Pancreas (tissue), 10 donors: ENCODE results near the gene RASGRP2. TPM values are rescaled to one million over a fixed set of nuclear protein-coding genes. Genes with fewer than 3 reads are reported as not detected.

Experiments
- ATAC-seq, 4 donors: fragments of 200-7000 bp; cut with Tn5 transposase; one replicate each; pipeline versions ENCODE4 v1.8.0 to v1.9.1; 2020; ENCODE audit warnings: mild to moderate bottlenecking in 4 of 4, moderate library complexity in 4 of 4
- DNase-seq, 6 donors: peaks; one replicate each; pipeline ENCODE4 v3.0.0-alpha.2; 2020
- FAIRE-seq: peaks from 2 replicates; lab custom pipeline; 2012; peaks lifted over from hg19 to GRCh38; lab: Jason Lieb, UNC
- H3K27ac ChIP-seq, 4 donors: fragments of 200-600 bp; sonication (generic); 1 replicate in 3 of 4; 2 replicates in 1 of 4; pipeline versions ENCODE4 v1.5.0 to v1.8.0; 2020
- H3K27me3 ChIP-seq, 4 donors: fragments of 200-600 bp; one replicate each; pipeline ENCODE4 v1.8.0; 2021
- H3K36me3 ChIP-seq, 3 donors: fragments of 200-600 bp; sonication (generic) in 1 of 3; one replicate each; pipeline versions ENCODE4 v1.5.0 to v1.8.0; 2020 to 2021
- H3K4me1 ChIP-seq, 3 donors: fragments of 200-600 bp; one replicate each; pipeline ENCODE4 v1.8.0; 2021
- H3K4me3 ChIP-seq, 4 donors: fragments of 200-600 bp; sonication (generic) in 2 of 4; one replicate each; pipeline versions ENCODE4 v1.5.0 to v1.8.0; 2020 to 2021
- H3K9me3 ChIP-seq, 4 donors: fragments of 200-600 bp; one replicate each; pipeline ENCODE4 v1.8.0; 2021
- CTCF ChIP-seq, 4 donors: fragments of 200-600 bp; sonication (generic) in 3 of 4; IDR thresholded peaks; one replicate each; pipeline versions ENCODE4 v1.5.0 to v1.8.0; 2021; ENCODE audit warnings: antibody characterized with exemption in 4 of 4
- WGBS, 2 donors: extraction: QIAGEN DNeasy Blood & Tissue Kit; methylation state at CpG; one replicate each; pipeline ENCODE4 v1.1.7; 2013; 5-methylcytosine and 5-hydroxymethylcytosine counted together
- intact Hi-C, 3 donors: fragments of 100-400 bp; cut with DNase I; formaldehyde crosslinking; loops; one replicate each; pipeline versions ENCODE4 v1.11.1 to v1.14.2; 2022
- polyA plus RNA-seq, 2 donors: library from polyadenylated mRNA; stranded (reverse); fragments of 200-250 nt; gene quantifications; one replicate each; pipeline ENCODE4 v1.2.3, GENCODE V29; 2013
- total RNA-seq, 6 donors: library from RNA; stranded (reverse); fragmentation: NEBNext Ultra II Directional in 4 of 6; extraction: Animal tissue kit (Norgen Biotek cat#: 25700) in 4 of 6; gene quantifications; one replicate each; pipeline versions ENCODE4 v1.2.1 to v1.2.4, GENCODE V29; 2021 to 2023
- donor health status: healthy with polysubstance abuse.
- donor health status: DM: no; HTN: no; CAD: no; lungs with moderate emphysema.
- donor health status: DM: no; HTN: no; CAD: no.
- donor health status: control.
- donor health status: control.
- donor health status: Bipolar disorder and iron deficiency.
- donor health status: DM: yes; HTN: yes; CAD: no.
- donor health status: DM: no; HTN: no; CAD: no.
- donor health status: DM: no; HTN: no; CAD: no.
- donor health status: DM: yes; HTN: yes; CAD: no.

The RASGRP2 gene
- total and polyA plus RNA-seq, 8 donors: 0.91 to 12.4 (median 2.4) TPM

DNA sequence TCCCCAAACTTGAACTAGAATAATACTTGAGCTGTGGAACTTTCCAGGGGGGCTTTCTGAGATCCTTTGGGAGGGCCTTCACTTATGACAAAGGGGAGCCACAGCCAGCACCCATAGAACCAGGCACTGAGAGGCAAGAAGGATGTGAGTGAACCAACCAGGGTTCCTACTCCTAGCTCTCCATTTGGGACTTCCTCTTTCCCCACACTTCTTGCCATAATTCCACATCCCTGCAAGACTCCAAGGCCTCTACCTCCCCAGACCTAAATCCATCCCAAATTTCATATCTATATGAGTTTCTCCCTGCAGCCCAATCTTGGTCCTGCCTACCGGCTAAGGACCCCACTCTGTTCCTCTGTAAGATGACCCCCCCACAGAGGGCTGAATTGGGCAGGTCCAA, 52.4 kb downstream of the RASGRP2 start:
- intact Hi-C loops: no loop called here
- TF ChIP-seq CTCF (IDR thresholded peaks at IDR 0.05): no peak
- no peaks in the 10 kb centered on the region for H3K9me3 ChIP-seq
- WGBS, 2 donors: 93 to 94% methylated on average over 1 of the region's 1 CpG
- no peak overlapping the region for H3K4me3 ChIP-seq
- peaks cover 0 to 18% (median 10%) of the 10 kb centered on the region in 3 donors for H3K4me1 ChIP-seq
- FAIRE-seq (no peak), ATAC-seq (no peak), DNase-seq (no peak)
- no peaks in the 10 kb centered on the region for H3K36me3 ChIP-seq
- H3K27me3 ChIP-seq: no peaks in the 10 kb centered on the region
- H3K27ac ChIP-seq: no peak overlapping the region

GRCh38 chr11:64690235-64690634, 53.7 kb downstream of the RASGRP2 start:
- peaks cover 0 to 18% (median 10%) of the 10 kb centered on the region in 3 donors for H3K4me1 ChIP-seq
- H3K36me3 ChIP-seq: no peaks in the 10 kb centered on the region
- H3K27ac ChIP-seq: no peak overlapping the region
- H3K4me3 ChIP-seq: no peak overlapping the region
- no peaks in the 10 kb centered on the region for H3K9me3 ChIP-seq
- FAIRE-seq (no peak), ATAC-seq (no peak), DNase-seq (no peak)
- intact Hi-C loops: no loop called here
- no peak for TF ChIP-seq CTCF (IDR thresholded peaks at IDR 0.05)
- WGBS, 2 donors: 62 to 77% methylated on average over 8 of the region's 8 CpGs
- no peaks in the 10 kb centered on the region for H3K27me3 ChIP-seq

DNA sequence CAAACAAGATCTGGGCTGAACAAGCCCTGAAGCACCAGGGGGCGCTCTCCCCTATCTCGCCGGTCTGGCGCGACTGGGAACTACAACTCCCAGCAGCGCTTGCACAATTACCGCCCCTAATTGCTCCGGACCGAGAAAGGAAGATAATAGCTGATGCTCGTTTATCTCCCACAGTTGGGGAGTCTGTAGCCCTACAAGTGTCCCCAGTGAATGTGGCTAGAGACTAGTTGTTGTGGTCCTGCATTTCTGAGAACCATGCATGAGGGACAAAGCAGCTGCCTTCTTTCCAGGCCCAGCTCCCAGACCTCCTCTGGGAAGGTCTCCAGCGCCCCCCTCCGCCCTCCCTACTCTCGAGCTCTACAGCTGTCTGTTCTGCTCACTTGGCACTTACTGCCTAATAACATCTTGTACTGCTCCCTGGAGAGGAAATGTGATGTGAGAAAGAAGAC, 55.4 kb downstream of the RASGRP2 start:
- no peak for FAIRE-seq
- ATAC-seq: peak; percentile 88 to 98 (median 94)

DNA sequence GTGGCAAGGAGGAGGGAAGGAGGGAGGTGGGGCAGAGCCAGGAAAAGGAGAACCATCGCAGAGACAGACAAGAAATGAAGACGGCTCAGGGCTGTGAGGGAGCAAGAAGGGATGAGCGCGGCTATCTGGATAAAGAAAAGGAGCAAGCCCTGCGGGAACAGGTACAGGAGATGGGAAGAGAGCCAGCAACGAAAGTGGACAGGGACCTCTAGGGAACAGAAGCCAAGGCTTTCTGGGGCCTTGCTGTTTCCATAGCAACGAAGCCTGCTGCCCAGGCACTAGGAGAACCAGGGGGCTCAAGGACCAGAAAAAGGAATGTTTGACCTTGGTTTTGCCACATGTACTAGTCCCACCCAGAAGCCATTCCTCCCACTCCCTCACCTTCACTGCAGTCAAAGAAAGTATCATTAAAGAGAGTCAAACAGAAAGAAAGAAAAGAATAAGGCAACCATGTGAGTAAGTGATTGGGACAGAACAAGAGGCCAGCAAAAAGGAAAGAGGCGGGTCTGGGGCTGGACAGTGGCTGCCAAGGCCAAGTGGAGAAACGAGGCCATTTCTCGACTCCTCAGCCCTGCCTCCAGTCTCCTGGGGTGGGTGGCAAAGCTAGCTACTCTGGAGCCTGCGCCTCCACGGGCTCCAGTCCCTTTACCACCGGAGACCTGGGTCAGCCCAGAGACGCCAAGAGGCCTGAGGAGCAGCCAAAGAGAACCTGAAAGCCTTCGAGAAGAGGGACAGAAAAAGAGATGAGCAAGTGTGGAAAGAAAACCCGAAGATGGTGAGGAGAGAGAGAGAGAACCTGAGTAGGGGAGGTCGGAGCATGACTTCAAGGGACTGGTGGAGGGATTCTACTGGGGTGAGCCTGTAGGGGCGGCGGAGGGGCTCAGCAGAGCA, 56.1 kb downstream of the RASGRP2 start:
- Histone ChIP-seq H3K4me1 (peaks cover 0 to 18% (median 10%) of the 10 kb centered on the region in 3 donors), H3K36me3 (no peaks in the 10 kb centered on the region), H3K27ac (peak overlapping the region in 2 of 4 donors; percentile 5 to 22), H3K27me3 (no peaks in the 10 kb centered on the region), H3K4me3 (peak overlapping the region in 1 of 4 donors; percentile 38), H3K9me3 (no peaks in the 10 kb centered on the region)
- DNase-seq (peak in 2 of 6 donors; percentile 14 to 43), FAIRE-seq (no peak), ATAC-seq (peak; percentile 3 to 32 (median 16))
- 41 to 42% methylated on average over 19 of the region's 19 CpGs for WGBS, 2 donors
- intact Hi-C loops: no loop called here
- TF ChIP-seq CTCF (IDR thresholded peaks at IDR 0.05): no peak

More for the DNA sequence above, 55.4 kb downstream of the RASGRP2 start:
- H3K4me1 ChIP-seq: peaks cover 0 to 18% (median 10%) of the 10 kb centered on the region in 3 donors
- intact Hi-C loops: no loop called here
- peak; percentile 75 to 96 (median 84) for DNase-seq
- H3K27me3 ChIP-seq: no peaks in the 10 kb centered on the region
- H3K4me3 ChIP-seq: peak overlapping the region in 2 of 4 donors; percentile 27 to 38
- TF ChIP-seq CTCF (IDR thresholded peaks at IDR 0.05): peak; percentile 77 to 95 (median 86)
- H3K9me3 ChIP-seq: no peaks in the 10 kb centered on the region
- peak overlapping the region in 3 of 4 donors; percentile 22 to 36 (median 35) for H3K27ac ChIP-seq
- no peaks in the 10 kb centered on the region for H3K36me3 ChIP-seq
- 1 to 2% methylated on average over 13 of the region's 13 CpGs for WGBS, 2 donors
